Heart left ventricle (tissue), 13 donors: ENCODE data around the gene SRPRA.

ENCODE experiments used
- CTCF ChIP-seq, 12 donors: fragments of 200-600 bp; sonication (generic) in 4 of 12; IDR thresholded peaks; one replicate each; pipeline versions ENCODE4 v1.5.0 to v1.8.0; 2018 to 2022; ENCODE audit warnings: antibody characterized with exemption in 12 of 12, mild to moderate bottlenecking in 5 of 12
- POLR2A ChIP-seq, 2 donors: fragments of 450-650 bp; IDR thresholded peaks; one replicate each; pipeline ENCODE4 v1.6.1; 2017; ENCODE audit warnings: antibody characterized with exemption in 2 of 2, mild to moderate bottlenecking in 2 of 2, moderate library complexity in 2 of 2
- donor health status: ischemic (EF 13 %, LVEDD 7.1; RV severe dilation, severe dysfunction).
- donor health status: DM: no; HTN: yes; CAD: no.
- donor health status: DM: no; HTN: no; CAD: no.
- donor health status: ischemic (EF 25% LVEDD 6.9; RV normal size, moderate dysfunction).
- donor health status: ischemic (EF 25% LVEDD 5.7; RV mildly dilated, moderate dysfunction).
- donor health status: ischemic (EF 35%, LVEDD 5.7; RV mildly dilated, moderate dysfunction).
- donor health status: nonischemic (EF 11% LVEDD 7.7; RV severe dilation, severe dysfunction).
- donor health status: DM: yes; HTN: yes; CAD: no.
- donor health status: PGD.
- donor health status: ischemic (EF 29% LVEDD 5.4; RV normal size, mild dysfunction).
- donor health status: nonischemic (EF 23%, LVEDD 6.1; RV moderate dilation, normal function).

- TF ChIP-seq CTCF (IDR thresholded peaks at IDR 0.05) = no peak
- no peak for TF ChIP-seq POLR2A (IDR thresholded peaks at IDR 0.05)
These were observed 12.5 kb downstream of the SRPRA start for GRCh38 chr11:126256216-126256615.
